NCI-H1436 (cell line): ENCODE data around the gene ANKRD13C.

Experiments
- DNase-seq: peaks from one replicate; lab custom pipeline; 2025; lab: John Stamatoyannopoulos, UW

The ANKRD13C gene

DNA sequence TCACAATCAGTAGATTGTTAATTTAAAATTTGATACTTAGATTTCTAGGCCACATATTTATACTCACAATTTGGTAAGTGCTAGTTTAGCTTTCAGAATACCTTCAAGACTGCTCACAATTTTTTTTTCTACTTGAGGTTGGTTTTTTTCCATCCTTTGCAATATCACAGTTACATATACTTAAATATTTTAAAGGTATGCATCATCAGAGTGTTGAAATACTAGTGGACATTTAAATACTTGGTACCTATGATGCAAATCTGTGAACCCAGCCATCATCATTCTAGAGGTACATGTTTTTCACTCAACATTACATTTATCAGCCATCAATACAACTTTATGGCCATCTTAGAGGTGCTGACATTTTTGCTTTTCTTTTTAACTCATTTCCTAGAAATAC lies 143.0 kb downstream of the ANKRD13C start:
- no peak for DNase-seq

DNA sequence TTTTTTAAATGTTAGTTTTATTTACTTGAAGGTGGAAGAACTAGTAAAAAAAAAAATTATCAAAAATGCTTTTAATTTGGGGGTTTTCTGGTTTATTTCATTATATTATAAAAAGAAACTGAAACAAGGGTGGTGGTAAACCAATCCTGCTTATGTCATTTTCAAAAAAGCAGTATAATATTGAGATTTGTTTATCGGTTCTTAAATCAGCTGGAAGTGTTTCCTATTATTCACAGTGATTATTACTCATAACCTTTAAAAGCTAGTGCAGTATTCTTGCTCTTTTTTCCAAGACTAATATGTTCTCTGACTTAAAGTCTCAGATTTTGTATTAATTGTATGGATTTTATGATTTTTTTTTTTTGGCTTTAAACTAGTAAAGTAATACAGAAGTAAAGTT lies 143.7 kb downstream of the ANKRD13C start:
- DNase-seq, result no peak
